Measurements from ENCODE around the gene LDB2. TPM values are rescaled to one million over a fixed set of nuclear protein-coding genes. Genes with fewer than 3 reads are reported as not detected.

LDB2 gene
- total RNA-seq, 2 experiments from 2014 or later: not detected

DNA sequence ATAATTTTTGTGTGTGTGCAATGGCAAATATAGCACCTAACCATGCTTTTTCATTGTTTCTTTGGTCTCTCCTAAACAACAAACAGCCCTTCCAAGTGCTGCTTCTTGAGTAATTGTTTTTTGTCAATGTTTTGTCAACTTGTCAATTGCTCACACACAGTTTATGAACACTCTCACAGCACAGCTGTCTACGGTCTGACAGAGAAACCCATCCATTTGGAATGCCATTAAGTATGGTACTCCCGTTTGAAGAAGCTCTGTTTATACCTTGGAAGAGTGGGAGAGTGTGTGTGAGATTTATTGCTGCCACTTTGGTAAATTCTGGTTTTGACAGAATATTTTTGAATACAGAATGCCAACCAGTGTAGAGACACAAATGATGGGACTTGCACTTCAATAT, 254.6 kb downstream of the LDB2 start:
- no peak for DNase-seq (ENCODE audit: low spot score)
- TF ChIP-seq, protein P1, sequence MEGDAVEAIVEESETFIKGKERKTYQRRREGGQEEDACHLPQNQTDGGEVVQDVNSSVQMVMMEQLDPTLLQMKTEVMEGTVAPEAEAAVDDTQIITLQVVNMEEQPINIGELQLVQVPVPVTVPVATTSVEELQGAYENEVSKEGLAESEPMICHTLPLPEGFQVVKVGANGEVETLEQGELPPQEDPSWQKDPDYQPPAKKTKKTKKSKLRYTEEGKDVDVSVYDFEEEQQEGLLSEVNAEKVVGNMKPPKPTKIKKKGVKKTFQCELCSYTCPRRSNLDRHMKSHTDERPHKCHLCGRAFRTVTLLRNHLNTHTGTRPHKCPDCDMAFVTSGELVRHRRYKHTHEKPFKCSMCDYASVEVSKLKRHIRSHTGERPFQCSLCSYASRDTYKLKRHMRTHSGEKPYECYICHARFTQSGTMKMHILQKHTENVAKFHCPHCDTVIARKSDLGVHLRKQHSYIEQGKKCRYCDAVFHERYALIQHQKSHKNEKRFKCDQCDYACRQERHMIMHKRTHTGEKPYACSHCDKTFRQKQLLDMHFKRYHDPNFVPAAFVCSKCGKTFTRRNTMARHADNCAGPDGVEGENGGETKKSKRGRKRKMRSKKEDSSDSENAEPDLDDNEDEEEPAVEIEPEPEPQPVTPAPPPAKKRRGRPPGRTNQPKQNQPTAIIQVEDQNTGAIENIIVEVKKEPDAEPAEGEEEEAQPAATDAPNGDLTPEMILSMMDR (conservative IDR thresholded peaks at IDR 0.05; ENCODE audit: low read length): no peak
- TF ChIP-seq EZH2phosphoT487 (IDR thresholded peaks at IDR 0.05; ENCODE audit: borderline replicate concordance, low read depth, low read length): no peak
- Histone ChIP-seq H4K20me1 (ENCODE audit: insufficient read depth, low read length) (no peaks in the 10 kb centered on the region), H2AFZ (ENCODE audit: low read length) (no peak overlapping the region), H3K27ac (ENCODE audit: low read depth, low read length, poor library complexity, severe bottlenecking) (no peak overlapping the region), H3K9me3 (ENCODE audit: low read length) (no peaks in the 10 kb centered on the region), H3K9me2 (ENCODE audit: insufficient read depth, low read length) (no peaks in the 10 kb centered on the region), H3K4me2 (ENCODE audit: low read length) (no peak overlapping the region), H3K4me1 (ENCODE audit: insufficient read depth, low read length, poor library complexity, severe bottlenecking) (no peaks in the 10 kb centered on the region), H3K4me3 (ENCODE audit: low read depth, low read length, poor library complexity, severe bottlenecking) (no peak overlapping the region), H3K79me2 (ENCODE audit: insufficient read depth, low read depth, low read length) (no peaks in the 10 kb centered on the region), H3K36me3 (ENCODE audit: insufficient read depth, low read length) (no peaks in the 10 kb centered on the region)
- no TSS peak for BruUV-seq (replicated peaks)
- intact Hi-C loops (cut with micrococcal nuclease; ENCODE audit: unreplicated experiment): no loop called here
- ChIA-PET CTCF (ENCODE audit: unreplicated experiment) (no interaction called here), POLR2A (no interaction called here)

DNA sequence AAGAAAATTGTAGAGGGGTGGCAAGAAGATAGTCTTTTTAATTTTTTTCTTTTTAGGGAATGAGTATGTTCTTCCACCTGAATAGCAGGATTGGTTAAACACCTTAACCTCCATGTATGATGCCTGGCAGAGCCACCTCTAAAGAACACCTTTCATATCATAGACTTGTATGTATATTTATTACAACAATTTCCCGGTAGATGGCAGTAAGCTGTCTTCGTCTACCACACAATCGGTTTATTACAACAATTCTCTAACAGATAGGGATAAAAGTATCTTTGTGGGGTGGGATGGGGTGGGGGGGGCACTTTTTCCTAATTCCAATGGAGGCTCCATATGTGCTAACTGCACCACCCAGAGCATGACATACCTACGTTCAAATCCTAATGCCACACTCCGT, 255.5 kb downstream of the LDB2 start:
- no peaks in the 10 kb centered on the region for H3K79me2 ChIP-seq (ENCODE audit: insufficient read depth, low read depth, low read length)
- no peak overlapping the region for H2AFZ ChIP-seq (ENCODE audit: low read length)
- no peak overlapping the region for H3K27ac ChIP-seq (ENCODE audit: low read depth, low read length, poor library complexity, severe bottlenecking)
- H3K9me2 ChIP-seq (ENCODE audit: insufficient read depth, low read length): no peaks in the 10 kb centered on the region
- no peaks in the 10 kb centered on the region for H3K36me3 ChIP-seq (ENCODE audit: insufficient read depth, low read length)
- BruUV-seq (replicated peaks): no TSS peak
- H4K20me1 ChIP-seq (ENCODE audit: insufficient read depth, low read length): no peaks in the 10 kb centered on the region
- POLR2A ChIA-PET: no interaction called here
- DNase-seq (ENCODE audit: low spot score): no peak
- H3K4me3 ChIP-seq (ENCODE audit: low read depth, low read length, poor library complexity, severe bottlenecking): no peak overlapping the region
- CTCF ChIA-PET (ENCODE audit: unreplicated experiment): no interaction called here
- no peaks in the 10 kb centered on the region for H3K9me3 ChIP-seq (ENCODE audit: low read length)
- TF ChIP-seq, protein P1 (conservative IDR thresholded peaks at IDR 0.05; ENCODE audit: low read length): no peak
- no peak for TF ChIP-seq EZH2phosphoT487 (IDR thresholded peaks at IDR 0.05; ENCODE audit: borderline replicate concordance, low read depth, low read length)
- no peaks in the 10 kb centered on the region for H3K4me1 ChIP-seq (ENCODE audit: insufficient read depth, low read length, poor library complexity, severe bottlenecking)
- no peak overlapping the region for H3K4me2 ChIP-seq (ENCODE audit: low read length)
- intact Hi-C loops (cut with micrococcal nuclease; ENCODE audit: unreplicated experiment): no loop called here

DNA sequence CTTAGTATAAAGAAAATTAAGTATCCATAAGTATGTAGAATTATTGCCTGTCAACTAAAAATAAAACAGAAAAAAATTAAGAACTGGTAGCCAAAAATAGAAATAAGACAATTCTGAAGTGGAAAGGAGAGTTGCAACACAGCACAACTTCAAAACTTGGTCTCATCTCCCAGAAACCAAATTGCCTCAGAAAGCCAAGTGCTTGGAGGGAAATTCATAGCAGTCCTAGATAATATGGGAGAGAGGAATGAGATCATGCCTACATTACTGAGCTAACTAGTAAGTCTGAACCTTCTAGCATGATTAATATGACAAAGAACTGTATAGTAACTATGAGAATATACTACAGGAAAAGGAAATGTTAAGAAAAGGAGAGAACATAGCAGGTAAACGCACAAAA, 256.5 kb downstream of the LDB2 start:
- no peaks in the 10 kb centered on the region for H3K9me3 ChIP-seq (ENCODE audit: low read length)
- intact Hi-C loops (cut with micrococcal nuclease; ENCODE audit: unreplicated experiment): no loop called here
- ChIA-PET CTCF (ENCODE audit: unreplicated experiment) (no interaction called here), POLR2A (no interaction called here)
- no peaks in the 10 kb centered on the region for H3K9me2 ChIP-seq (ENCODE audit: insufficient read depth, low read length)
- no peaks in the 10 kb centered on the region for H3K4me1 ChIP-seq (ENCODE audit: insufficient read depth, low read length, poor library complexity, severe bottlenecking)
- H4K20me1 ChIP-seq (ENCODE audit: insufficient read depth, low read length): no peaks in the 10 kb centered on the region
- H2AFZ ChIP-seq (ENCODE audit: low read length): no peak overlapping the region
- TF ChIP-seq EZH2phosphoT487 (IDR thresholded peaks at IDR 0.05; ENCODE audit: borderline replicate concordance, low read depth, low read length): no peak
- TF ChIP-seq, protein P1 (conservative IDR thresholded peaks at IDR 0.05; ENCODE audit: low read length): no peak
- BruUV-seq (replicated peaks): no TSS peak
- no peak overlapping the region for H3K27ac ChIP-seq (ENCODE audit: low read depth, low read length, poor library complexity, severe bottlenecking)
- no peaks in the 10 kb centered on the region for H3K36me3 ChIP-seq (ENCODE audit: insufficient read depth, low read length)
- no peak overlapping the region for H3K4me3 ChIP-seq (ENCODE audit: low read depth, low read length, poor library complexity, severe bottlenecking)
- H3K79me2 ChIP-seq (ENCODE audit: insufficient read depth, low read depth, low read length): no peaks in the 10 kb centered on the region
- no peak overlapping the region for H3K4me2 ChIP-seq (ENCODE audit: low read length)
- DNase-seq (ENCODE audit: low spot score): no peak
